K562 (cell line): ENCODE data around the gene MAP7D1. TPM values are rescaled to one million over a fixed set of nuclear protein-coding genes. Genes with fewer than 3 reads are reported as not detected.

ENCODE experiments used
- AFF4 ChIP-seq: sonication (generic); formaldehyde crosslinking; IDR thresholded peaks from 2 replicates; pipeline ENCODE4 v1.8.0; 2023; ENCODE audit warnings: mild to moderate bottlenecking, missing genetic modification reagents
- BHLHE40 ChIP-seq: IDR thresholded peaks from 2 replicates; pipeline ENCODE4 v1.6.1; 2011; ENCODE audit warnings: low read length, improper control_type of control experiment
- C11orf30 ChIP-seq: fragments of 450-650 bp; IDR thresholded peaks from 2 replicates; pipeline ENCODE4 v1.6.1; 2016; ENCODE audit warnings: low read depth, mild to moderate bottlenecking
- ESRRA ChIP-seq: fragments of 450-650 bp; IDR thresholded peaks from 2 replicates; pipeline ENCODE4 v1.6.1; 2014; ENCODE audit warnings: low read depth, mild to moderate bottlenecking, moderate library complexity, borderline replicate concordance
- EZH2 ChIP-seq: IDR thresholded peaks from 2 replicates; pipeline ENCODE4 v1.6.1; 2012; ENCODE audit warnings: low read depth, mild to moderate bottlenecking, inconsistent platforms, low read length, borderline replicate concordance
- HMGN3 ChIP-seq: IDR thresholded peaks from 2 replicates; pipeline ENCODE4 v1.6.1; 2011; ENCODE audit warnings: borderline replicate concordance, low read depth, mild to moderate bottlenecking, mixed read lengths, low read length; ENCODE audit not compliant: insufficient read length; ENCODE audit errors: extremely low read depth
- JUND ChIP-seq, 2 experiments: IDR thresholded peaks; 2 replicates in 1 of 2; 3 replicates in 1 of 2; pipeline ENCODE4 v1.6.1; 2011; ENCODE audit warnings: borderline replicate concordance in 2 of 2, low read depth in 2 of 2, low read length in 2 of 2, improper control_type of control experiment in 1 of 2, missing biosample characterization in 1 of 2, missing genetic modification characterization in 1 of 2, missing genetic modification reagents in 1 of 2
- MYNN ChIP-seq, 2 experiments: sonication (generic); formaldehyde crosslinking in 1 of 2; IDR thresholded peaks; 2 replicates each; pipeline versions ENCODE4 v1.5.0 to v1.6.1; 2016 to 2020; ENCODE audit warnings: antibody characterized with exemption in 1 of 2, missing genetic modification reagents in 1 of 2
- NRF1 ChIP-seq, 2 experiments: fragments of 450-650 bp; IDR thresholded peaks in 1 of 2; conservative IDR thresholded peaks in 1 of 2; 2 replicates each; pipeline ENCODE4 v1.6.1; 2014; ENCODE audit warnings: mild to moderate bottlenecking in 2 of 2
- RBFOX2 ChIP-seq: fragments of 200-400 bp; formaldehyde crosslinking; IDR thresholded peaks from 2 replicates; pipeline ENCODE4 v1.6.1; 2017; ENCODE audit warnings: low read depth, mild to moderate bottlenecking, low read length, moderate library complexity
- SMC3 ChIP-seq: conservative IDR thresholded peaks from 2 replicates; pipeline ENCODE4 v1.6.1; 2011; ENCODE audit warnings: low read depth, low read length, improper control_type of control experiment; ENCODE audit not compliant: insufficient read depth
- polyA plus RNA-seq, 8 experiments: library from polyadenylated mRNA; depleted of rRNA in 4 of 8; stranded (reverse) in 5 of 8; unstranded in 3 of 8; fragments of >200 nt; fragmentation: Nextera tagmentation in 2 of 8; fragmentation: Illumina TruSeq in 1 of 8; extraction: Ambion mirVana in 2 of 8; extraction: Trizol in 1 of 8; gene quantifications; 2 replicates each; pipeline versions ENCODE4 v1.2.1 to v1.2.3, GENCODE V29; 2011 to 2014; ENCODE audit warnings: inconsistent platforms in 1 of 8, missing spikeins in 1 of 8
- total RNA-seq, 7 experiments: library from RNA; depleted of rRNA in 6 of 7; stranded (reverse); fragments of >200 nt in 6 of 7; fragmentation: Illumina TruSeq in 2 of 7; extraction: Trizol in 2 of 7; gene quantifications; 2 replicates each; pipeline versions ENCODE4 v1.2.1 to v1.2.3, GENCODE V29; 2011 to 2021; ENCODE audit warnings: low replicate concordance in 1 of 7
- TF ChIP-seq, protein P1 (sequence below): sonication (generic); formaldehyde crosslinking; IDR thresholded peaks from 2 replicates; pipeline ENCODE4 v1.8.0; 2023; ENCODE audit warnings: missing genetic modification reagents, mild to moderate bottlenecking, borderline replicate concordance

Gene MAP7D1
- total and polyA plus RNA-seq, 9 of the 15 experiments (the other 6 are each of a cell fraction or from before 2014, with no cell fraction given), result 3.6 to 108 (median 34.5) TPM

- TF ChIP-seq RBFOX2 (peak; percentile 84), SMC3 (peak; percentile 37), AFF4 (CRISPR knock-in tag) (no peak), BHLHE40 (peak; percentile 59), C11orf30 (peak; percentile 81), JUND (IDR thresholded peaks at IDR 0.05; ENCODE audit: borderline replicate concordance, low read depth, low read length) (peak; percentile 90), JUND (tag; IDR thresholded peaks at IDR 0.05; ENCODE audit: borderline replicate concordance, low read depth, low read length) (peak; percentile 85; the same call in 2 of the 3 replicates), HMGN3 (peak; percentile 77), ESRRA (peak; percentile 78), NRF1 (conservative IDR thresholded peaks at IDR 0.05 in 1 of 2, IDR thresholded peaks at IDR 0.05 in 1 of 2) (peak; percentile 59 to 62), EZH2 (no peak), MYNN (IDR thresholded peaks at IDR 0.05) (peak; percentile 91), MYNN (CRISPR knock-in tag; IDR thresholded peaks at IDR 0.05) (no peak)
- TF ChIP-seq, protein P1, sequence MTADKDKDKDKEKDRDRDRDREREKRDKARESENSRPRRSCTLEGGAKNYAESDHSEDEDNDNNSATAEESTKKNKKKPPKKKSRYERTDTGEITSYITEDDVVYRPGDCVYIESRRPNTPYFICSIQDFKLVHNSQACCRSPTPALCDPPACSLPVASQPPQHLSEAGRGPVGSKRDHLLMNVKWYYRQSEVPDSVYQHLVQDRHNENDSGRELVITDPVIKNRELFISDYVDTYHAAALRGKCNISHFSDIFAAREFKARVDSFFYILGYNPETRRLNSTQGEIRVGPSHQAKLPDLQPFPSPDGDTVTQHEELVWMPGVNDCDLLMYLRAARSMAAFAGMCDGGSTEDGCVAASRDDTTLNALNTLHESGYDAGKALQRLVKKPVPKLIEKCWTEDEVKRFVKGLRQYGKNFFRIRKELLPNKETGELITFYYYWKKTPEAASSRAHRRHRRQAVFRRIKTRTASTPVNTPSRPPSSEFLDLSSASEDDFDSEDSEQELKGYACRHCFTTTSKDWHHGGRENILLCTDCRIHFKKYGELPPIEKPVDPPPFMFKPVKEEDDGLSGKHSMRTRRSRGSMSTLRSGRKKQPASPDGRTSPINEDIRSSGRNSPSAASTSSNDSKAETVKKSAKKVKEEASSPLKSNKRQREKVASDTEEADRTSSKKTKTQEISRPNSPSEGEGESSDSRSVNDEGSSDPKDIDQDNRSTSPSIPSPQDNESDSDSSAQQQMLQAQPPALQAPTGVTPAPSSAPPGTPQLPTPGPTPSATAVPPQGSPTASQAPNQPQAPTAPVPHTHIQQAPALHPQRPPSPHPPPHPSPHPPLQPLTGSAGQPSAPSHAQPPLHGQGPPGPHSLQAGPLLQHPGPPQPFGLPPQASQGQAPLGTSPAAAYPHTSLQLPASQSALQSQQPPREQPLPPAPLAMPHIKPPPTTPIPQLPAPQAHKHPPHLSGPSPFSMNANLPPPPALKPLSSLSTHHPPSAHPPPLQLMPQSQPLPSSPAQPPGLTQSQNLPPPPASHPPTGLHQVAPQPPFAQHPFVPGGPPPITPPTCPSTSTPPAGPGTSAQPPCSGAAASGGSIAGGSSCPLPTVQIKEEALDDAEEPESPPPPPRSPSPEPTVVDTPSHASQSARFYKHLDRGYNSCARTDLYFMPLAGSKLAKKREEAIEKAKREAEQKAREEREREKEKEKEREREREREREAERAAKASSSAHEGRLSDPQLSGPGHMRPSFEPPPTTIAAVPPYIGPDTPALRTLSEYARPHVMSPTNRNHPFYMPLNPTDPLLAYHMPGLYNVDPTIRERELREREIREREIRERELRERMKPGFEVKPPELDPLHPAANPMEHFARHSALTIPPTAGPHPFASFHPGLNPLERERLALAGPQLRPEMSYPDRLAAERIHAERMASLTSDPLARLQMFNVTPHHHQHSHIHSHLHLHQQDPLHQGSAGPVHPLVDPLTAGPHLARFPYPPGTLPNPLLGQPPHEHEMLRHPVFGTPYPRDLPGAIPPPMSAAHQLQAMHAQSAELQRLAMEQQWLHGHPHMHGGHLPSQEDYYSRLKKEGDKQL (CRISPR knock-in tag), result 0 out of 2 replicates have a peak, but pooled peaks have one; percentile 59
Observed at GRCh38 chr1:36150296-36151133, 5.4 kb upstream of the MAP7D1 start (continued).
